AG09309 (cell line): ENCODE measurements around the gene AUH.
"Not testable (repeated sequence)": the region's sequence is repeated elsewhere in the genome, so short reads cannot be mapped to it uniquely, and the experiment has no call there.

Experiments
- DNase-seq: peaks from one replicate; pipeline ENCODE4 v3.0.0-alpha.2; 2010; ENCODE audit warnings: low read depth
- H3K4me3 ChIP-seq: 2 replicates; pipeline ENCODE4 v1.5.1; 2011; ENCODE audit warnings: mild to moderate bottlenecking, low read depth, low read length, moderate library complexity; ENCODE audit not compliant: control insufficient read depth
- CTCF ChIP-seq: IDR thresholded peaks from 2 replicates; pipeline ENCODE4 v1.5.1; 2011; ENCODE audit warnings: mild to moderate bottlenecking, low read depth, low read length, inconsistent platforms; ENCODE audit not compliant: insufficient read depth, control insufficient read depth; ENCODE audit errors: missing control alignments

The AUH gene

GRCh38 chr9:91392435-91392834, 30.7 kb upstream of the AUH start:
- DNase-seq, result no peak
- TF ChIP-seq CTCF, result no peak
- no peak overlapping the region for H3K4me3 ChIP-seq

GRCh38 chr9:91391818-91392217, 30.1 kb upstream of the AUH start:
- TF ChIP-seq CTCF, result no peak
- no peak overlapping the region for H3K4me3 ChIP-seq
- DNase-seq, result no peak

- DNase-seq, result no peak
- no peak for TF ChIP-seq CTCF
- no peak overlapping the region for H3K4me3 ChIP-seq
Measured at GRCh38 chr9:91391412-91391811, 29.7 kb upstream of the AUH start.

- not testable (repeated sequence) for DNase-seq, H3K4me3 ChIP-seq
Measured at GRCh38 chr9:91389686-91390085, 28.0 kb upstream of the AUH start.

- no peak overlapping the region for H3K4me3 ChIP-seq
- TF ChIP-seq CTCF, result no peak
- DNase-seq, result no peak
Measured at GRCh38 chr9:91386765-91387164, 25.0 kb upstream of the AUH start.

GRCh38 chr9:91384954-91385353, 23.2 kb upstream of the AUH start:
- no peak overlapping the region for H3K4me3 ChIP-seq
- DNase-seq, result no peak
- TF ChIP-seq CTCF, result no peak

GRCh38 chr9:91383577-91383976, 21.9 kb upstream of the AUH start:
- no peak for TF ChIP-seq CTCF
- no peak for DNase-seq
- no peak overlapping the region for H3K4me3 ChIP-seq

GRCh38 chr9:91382298-91382697, 20.6 kb upstream of the AUH start:
- no peak overlapping the region for H3K4me3 ChIP-seq
- TF ChIP-seq CTCF, result no peak
- DNase-seq, result no peak
